Activated CD8-positive, alpha-beta T cell treated with anti-CD3 and anti-CD28 coated beads, Interleukin-2, amount 10 ng/mL, durations not matched to agents 7 days and 5 days (primary cell): ENCODE data around the gene AHI1. TPM values are rescaled to one million over a fixed set of nuclear protein-coding genes. Genes with fewer than 3 reads are reported as not detected.

ENCODE experiments used
- ATAC-seq: fragments of 150-1000 bp; cut with Tn5 transposase; one replicate; pipeline ENCODE4 v1.10.0; 2021; ENCODE audit warnings: moderate library complexity
- CTCF ChIA-PET: fragments of 350-600 bp; sonication (Branson Sonifier 250); formaldehyde crosslinking; loops from one replicate; lab custom pipeline; 2021; ENCODE audit warnings: antibody characterized with exemption; lab: Charles Lee
- POLR2A ChIA-PET: fragments of 350-600 bp; sonication (Branson Sonifier 250); formaldehyde crosslinking; loops from one replicate; lab custom pipeline; 2021; ENCODE audit warnings: antibody characterized with exemption; lab: Charles Lee
- DNase-seq: peaks from one replicate; pipeline ENCODE4 v3.0.0-alpha.2; 2020
- H3K27ac Mint-ChIP-seq: one replicate; pipeline ENCODE4 v1.8.0; 2021; ENCODE audit warnings: mild to moderate bottlenecking, mixed read lengths
- H3K27me3 Mint-ChIP-seq: one replicate; pipeline ENCODE4 v1.8.0; 2021; ENCODE audit warnings: low read depth, mixed read lengths
- H3K36me3 Mint-ChIP-seq: one replicate; pipeline ENCODE4 v1.8.0; 2021; ENCODE audit warnings: low read depth, mixed read lengths
- H3K4me1 Mint-ChIP-seq: one replicate; pipeline ENCODE4 v1.8.0; 2021; ENCODE audit warnings: low read depth, mixed read lengths
- H3K4me3 Mint-ChIP-seq: one replicate; pipeline ENCODE4 v1.8.0; 2021; ENCODE audit warnings: mild to moderate bottlenecking, mixed read lengths
- H3K9me3 Mint-ChIP-seq: one replicate; pipeline ENCODE4 v1.8.0; 2022; ENCODE audit warnings: mixed read lengths; ENCODE audit not compliant: insufficient read depth
- total RNA-seq, 2 experiments: library from RNA; stranded (reverse); gene quantifications; one replicate each; pipeline ENCODE4 v1.2.3, GENCODE V29; 2021

Gene AHI1
- total RNA-seq, 2 experiments from 2014 or later = 10.9 to 13.8 TPM

DNA sequence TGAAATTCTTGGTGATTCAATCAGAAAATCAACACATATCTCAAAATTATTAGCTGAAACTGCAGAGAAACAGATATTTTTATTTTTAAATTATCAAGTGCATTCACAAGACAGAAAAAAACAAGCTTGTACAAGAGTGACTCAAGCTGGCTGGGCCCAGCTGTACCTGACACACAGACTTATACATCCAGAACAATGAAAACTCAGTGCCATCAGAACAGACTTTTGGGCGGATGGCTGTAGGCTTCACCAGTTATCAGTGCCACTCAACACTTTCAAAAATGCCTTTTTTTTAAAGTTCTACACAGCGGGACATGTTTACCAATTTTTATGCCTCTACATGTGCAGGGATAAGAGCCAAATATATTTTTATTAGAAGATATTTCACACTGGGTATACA lies 213.6 kb downstream of the AHI1 start:
- H3K4me1 Mint-ChIP-seq = no peaks in the 10 kb centered on the region
- ATAC-seq = no peak
- no peak for DNase-seq
- no peak overlapping the region for H3K4me3 Mint-ChIP-seq
- no peak overlapping the region for H3K27ac Mint-ChIP-seq
- POLR2A ChIA-PET = no interaction called here
- H3K27me3 Mint-ChIP-seq = peaks cover 2% of the 10 kb centered on the region
- CTCF ChIA-PET = no interaction called here
- H3K9me3 Mint-ChIP-seq = no peaks in the 10 kb centered on the region
- peaks cover 4% of the 10 kb centered on the region for H3K36me3 Mint-ChIP-seq

DNA sequence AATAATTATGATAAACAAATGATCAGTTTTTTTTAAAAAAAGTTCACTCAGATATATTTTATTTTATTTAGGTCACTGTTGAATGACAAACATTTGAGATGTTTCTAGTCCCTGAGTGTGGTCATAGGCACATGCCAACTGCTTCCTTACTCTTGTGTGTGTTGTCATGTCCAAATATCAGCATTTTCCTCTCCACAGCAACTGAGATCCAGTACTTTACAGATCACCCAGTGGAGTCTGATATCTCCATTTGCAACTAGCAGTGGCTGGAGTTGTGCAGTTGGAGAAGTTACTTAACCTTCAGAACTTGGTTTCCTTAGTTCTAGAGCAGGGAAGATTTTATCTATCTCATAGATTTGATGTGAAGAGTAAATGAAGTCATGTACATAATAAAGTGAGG lies 215.1 kb downstream of the AHI1 start:
- H3K4me1 Mint-ChIP-seq = no peaks in the 10 kb centered on the region
- DNase-seq (no peak), ATAC-seq (no peak)
- H3K27me3 Mint-ChIP-seq = peaks cover 2% of the 10 kb centered on the region
- ChIA-PET CTCF (no interaction called here), POLR2A (no interaction called here)
- H3K27ac Mint-ChIP-seq = no peak overlapping the region
- no peaks in the 10 kb centered on the region for H3K36me3 Mint-ChIP-seq
- no peaks in the 10 kb centered on the region for H3K9me3 Mint-ChIP-seq
- no peak overlapping the region for H3K4me3 Mint-ChIP-seq

DNA sequence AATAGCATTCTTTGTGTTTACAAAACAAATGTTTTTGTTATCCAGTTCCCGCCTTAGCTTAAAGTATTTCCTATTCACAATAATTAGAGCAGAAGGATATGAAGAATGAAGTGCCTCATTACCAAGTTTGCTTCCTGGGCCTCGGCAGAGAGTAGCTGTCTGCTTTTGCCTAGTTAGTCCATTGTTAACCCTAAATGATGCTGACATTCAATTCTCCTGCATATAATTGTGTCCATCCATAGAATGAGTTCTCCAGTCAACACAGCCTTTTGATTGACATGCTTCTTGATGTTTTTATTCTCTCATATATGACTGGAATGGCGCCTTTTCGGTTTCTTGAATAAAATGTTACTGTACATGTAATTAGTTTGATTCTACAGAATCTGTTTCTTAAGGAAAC lies 215.6 kb downstream of the AHI1 start:
- DNase-seq = no peak
- Mint-ChIP-seq H3K27ac (no peak overlapping the region), H3K4me1 (no peaks in the 10 kb centered on the region), H3K36me3 (no peaks in the 10 kb centered on the region), H3K27me3 (peaks cover 3% of the 10 kb centered on the region), H3K4me3 (no peak overlapping the region), H3K9me3 (no peaks in the 10 kb centered on the region)
- no peak for ATAC-seq
- ChIA-PET POLR2A (no interaction called here), CTCF (no interaction called here)

DNA sequence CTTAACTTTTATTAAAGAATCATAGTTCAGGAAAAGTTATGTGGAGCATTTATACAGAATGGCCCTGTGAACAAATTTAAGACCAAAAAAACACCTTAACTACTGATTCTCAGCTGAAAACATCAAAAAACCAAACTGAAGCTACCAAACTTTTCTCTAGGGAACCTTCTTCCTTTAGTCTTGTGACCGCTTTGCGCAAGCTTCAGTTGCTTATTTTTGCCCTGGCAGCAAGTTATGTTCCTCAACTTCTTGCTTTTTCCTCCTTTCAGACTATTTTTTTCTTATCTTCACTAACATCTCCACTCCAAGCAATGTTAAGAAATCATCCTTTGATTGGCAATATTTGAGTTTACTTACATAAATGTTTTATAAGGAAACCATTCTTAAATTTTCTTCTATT lies 216.3 kb downstream of the AHI1 start:
- ChIA-PET CTCF (interaction anchor here (1.1 kb wide), 1 partner anchor 16 kb away, joined by 4 read pairs; no protein-coding TSS in a partner anchor), POLR2A (interaction anchor here (0.8 kb wide), 1 partner anchor 122 kb away, joined by 3 read pairs; no protein-coding TSS in a partner anchor)
- H3K4me3 Mint-ChIP-seq = no peak overlapping the region
- peaks cover 6% of the 10 kb centered on the region for H3K27me3 Mint-ChIP-seq
- no peaks in the 10 kb centered on the region for H3K4me1 Mint-ChIP-seq
- no peaks in the 10 kb centered on the region for H3K9me3 Mint-ChIP-seq
- no peaks in the 10 kb centered on the region for H3K36me3 Mint-ChIP-seq
- ATAC-seq = no peak
- no peak overlapping the region for H3K27ac Mint-ChIP-seq
- no peak for DNase-seq

DNA sequence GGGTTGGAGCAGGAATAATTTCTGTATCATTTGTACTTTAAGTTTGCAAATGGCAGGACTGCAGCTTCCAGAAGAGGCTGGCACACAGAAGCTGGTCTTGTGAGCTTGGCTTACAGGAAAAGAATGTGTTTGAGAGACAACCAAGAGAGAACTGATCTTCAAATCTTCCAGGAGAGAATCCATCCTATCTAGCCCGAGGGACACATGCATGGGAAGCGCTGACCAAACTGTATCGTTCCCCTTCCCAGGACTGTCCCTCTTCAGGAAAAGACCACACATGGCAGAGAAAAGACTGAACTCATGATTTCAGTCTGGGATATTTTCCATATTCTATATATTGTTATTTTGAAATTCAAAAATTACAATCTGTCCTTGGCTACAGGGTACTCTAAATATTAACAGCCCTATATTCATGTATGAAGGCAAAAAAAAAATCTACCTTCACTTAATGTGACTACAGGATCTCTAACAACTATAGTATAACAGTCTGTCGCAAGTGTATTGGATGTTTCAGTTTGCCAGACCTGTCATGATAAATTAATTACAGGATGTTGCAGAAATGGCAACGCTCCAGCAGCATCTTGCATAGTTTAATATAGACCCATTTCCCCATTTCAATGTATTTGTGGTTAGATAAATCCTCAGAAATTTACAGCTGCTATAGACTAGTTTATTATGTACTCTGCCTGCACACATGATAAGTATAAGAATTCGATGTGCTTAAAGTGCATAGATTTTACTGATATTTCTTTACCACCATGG lies 217.0 kb downstream of the AHI1 start:
- DNase-seq (no peak), ATAC-seq (no peak)
- POLR2A ChIA-PET = interaction anchor here (0.8 kb wide), 1 partner anchor 123 kb away, joined by 3 read pairs; no protein-coding TSS in a partner anchor
- no peaks in the 10 kb centered on the region for H3K9me3 Mint-ChIP-seq
- no peaks in the 10 kb centered on the region for H3K4me1 Mint-ChIP-seq
- H3K27ac Mint-ChIP-seq = no peak overlapping the region
- H3K36me3 Mint-ChIP-seq = no peaks in the 10 kb centered on the region
- peaks cover 6% of the 10 kb centered on the region for H3K27me3 Mint-ChIP-seq
- CTCF ChIA-PET = interaction anchor here (1.1 kb wide), 1 partner anchor 15 kb away, joined by 4 read pairs; no protein-coding TSS in a partner anchor
- no peak overlapping the region for H3K4me3 Mint-ChIP-seq

DNA sequence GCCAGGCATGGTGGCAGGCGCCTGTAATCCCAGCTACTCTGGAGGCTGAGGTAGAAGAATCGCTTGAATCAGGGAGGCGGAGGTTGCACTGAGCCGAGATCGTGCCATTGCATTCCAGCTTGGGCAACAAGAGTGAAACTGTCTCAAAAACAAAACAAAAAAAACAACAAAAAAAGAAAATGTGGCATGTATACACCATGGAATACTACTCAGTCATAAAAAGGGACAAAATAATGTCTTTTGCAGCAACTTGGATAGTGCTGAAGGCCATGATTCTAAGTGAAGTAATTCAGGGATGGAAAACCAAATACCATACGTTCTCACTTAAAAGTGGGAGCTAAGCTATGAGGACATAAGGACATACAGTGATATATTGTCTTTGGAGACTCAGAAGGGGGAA lies 220.1 kb downstream of the AHI1 start:
- Mint-ChIP-seq H3K27me3 (peaks cover 9% of the 10 kb centered on the region), H3K4me1 (no peaks in the 10 kb centered on the region), H3K9me3 (no peaks in the 10 kb centered on the region), H3K36me3 (no peaks in the 10 kb centered on the region), H3K27ac (no peak overlapping the region), H3K4me3 (no peak overlapping the region)
- ATAC-seq = no peak
- POLR2A ChIA-PET = no interaction called here
- CTCF ChIA-PET = no interaction called here
- no peak for DNase-seq

DNA sequence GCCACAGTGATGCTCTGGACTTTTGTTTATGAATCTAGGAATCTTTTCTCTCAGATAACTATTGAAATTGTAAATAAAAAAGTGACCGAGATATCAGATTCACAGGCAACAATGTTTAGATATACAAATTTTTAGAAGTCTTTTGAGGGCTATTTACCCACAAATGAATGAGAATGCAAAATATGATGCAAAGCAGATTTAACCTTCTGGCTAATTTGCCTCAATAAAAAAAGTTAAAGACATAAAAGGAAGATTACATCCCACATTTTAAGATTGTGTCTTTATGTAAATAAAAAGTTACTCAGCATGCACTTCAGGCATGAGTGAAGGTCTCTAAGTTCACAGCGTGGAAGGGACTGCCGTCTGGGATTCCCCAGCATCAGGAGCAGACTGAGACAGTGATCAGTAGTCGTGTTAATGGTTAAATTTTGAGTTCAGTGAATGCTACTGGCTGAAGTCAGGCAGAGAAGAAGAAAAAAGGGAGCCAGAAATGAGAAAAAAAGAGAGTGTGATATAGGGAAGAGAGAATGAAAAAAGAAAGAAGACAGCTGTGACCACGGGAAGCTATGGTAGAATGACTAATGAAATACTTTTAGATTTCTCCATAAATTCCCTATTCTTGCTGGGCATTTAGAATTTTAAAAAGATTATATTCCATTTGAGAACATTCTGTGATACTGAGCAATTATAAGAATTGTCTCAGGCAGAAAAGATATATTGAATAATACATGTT lies 222.8 kb downstream of the AHI1 start:
- no peaks in the 10 kb centered on the region for H3K36me3 Mint-ChIP-seq
- no peaks in the 10 kb centered on the region for H3K4me1 Mint-ChIP-seq
- ChIA-PET CTCF (no interaction called here), POLR2A (no interaction called here)
- H3K4me3 Mint-ChIP-seq = no peak overlapping the region
- no peaks in the 10 kb centered on the region for H3K9me3 Mint-ChIP-seq
- H3K27me3 Mint-ChIP-seq = peaks cover 7% of the 10 kb centered on the region
- no peak overlapping the region for H3K27ac Mint-ChIP-seq
- DNase-seq = no peak
- no peak for ATAC-seq

DNA sequence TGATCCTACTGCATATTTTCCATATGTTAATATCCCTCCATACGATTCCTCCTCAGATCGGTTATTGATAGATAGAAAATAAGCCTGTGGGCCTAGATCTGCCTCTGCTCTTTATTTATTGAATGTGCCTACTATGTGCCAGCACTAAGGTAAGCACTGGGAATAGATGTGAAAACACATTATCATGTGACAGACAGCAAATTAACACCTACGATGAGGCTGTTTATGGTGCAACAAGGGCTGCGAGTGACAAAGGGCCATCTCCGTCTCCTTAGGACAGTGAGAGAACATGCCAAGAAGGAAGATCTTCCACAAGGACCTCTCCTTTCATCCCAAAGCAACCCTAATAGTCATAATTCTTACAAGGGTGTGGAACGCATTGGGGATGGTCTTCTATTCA lies 225.9 kb downstream of the AHI1 start:
- CTCF ChIA-PET = no interaction called here
- POLR2A ChIA-PET = no interaction called here
- H3K36me3 Mint-ChIP-seq = no peaks in the 10 kb centered on the region
- H3K4me1 Mint-ChIP-seq = no peaks in the 10 kb centered on the region
- DNase-seq (no peak), ATAC-seq (no peak)
- peaks cover 3% of the 10 kb centered on the region for H3K27me3 Mint-ChIP-seq
- H3K4me3 Mint-ChIP-seq = no peak overlapping the region
- no peaks in the 10 kb centered on the region for H3K9me3 Mint-ChIP-seq
- no peak overlapping the region for H3K27ac Mint-ChIP-seq

DNA sequence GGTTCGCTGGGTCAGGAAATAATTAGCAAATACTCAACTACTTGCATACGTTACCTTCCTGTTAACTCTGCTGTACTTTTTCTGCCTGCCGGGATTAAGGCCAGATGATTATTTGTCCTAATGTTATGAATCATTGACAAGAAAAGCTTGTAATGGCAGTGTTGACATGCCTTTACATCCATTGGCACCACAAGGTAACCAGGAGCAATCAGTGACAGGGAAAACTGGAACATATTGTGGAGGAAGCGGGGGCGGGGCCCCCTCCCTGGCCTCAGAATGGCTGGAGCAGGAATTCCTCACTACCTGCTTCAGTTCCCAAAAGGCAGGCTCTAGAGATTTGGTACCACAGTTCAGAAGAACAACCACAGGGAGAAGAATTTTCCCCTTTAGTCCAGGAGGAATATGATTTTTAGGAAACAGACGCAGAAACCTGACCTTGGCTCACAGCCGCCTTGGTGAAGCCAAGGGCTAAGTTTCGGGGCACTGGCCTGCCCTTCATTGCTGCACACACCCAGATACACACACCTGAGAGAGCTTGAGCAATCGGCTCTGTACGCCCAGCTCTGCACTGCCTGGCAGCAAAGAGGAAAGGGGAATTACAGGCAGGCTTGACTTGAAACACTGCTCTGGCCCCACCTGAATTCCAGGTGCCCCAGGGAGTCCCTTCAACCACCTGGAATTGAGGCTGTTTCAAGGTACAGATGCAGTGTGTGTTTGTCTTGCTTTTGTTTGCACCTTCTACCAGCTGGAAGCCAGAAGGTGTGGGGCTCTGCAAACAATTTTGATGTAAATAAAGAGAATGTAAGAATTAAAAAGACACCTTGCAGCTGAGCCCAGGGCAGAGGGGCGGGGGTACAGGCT lies 226.6 kb downstream of the AHI1 start:
- H3K27ac Mint-ChIP-seq = no peak overlapping the region
- H3K27me3 Mint-ChIP-seq = peaks cover 3% of the 10 kb centered on the region
- POLR2A ChIA-PET = no interaction called here
- CTCF ChIA-PET = no interaction called here
- no peaks in the 10 kb centered on the region for H3K9me3 Mint-ChIP-seq
- H3K4me1 Mint-ChIP-seq = no peaks in the 10 kb centered on the region
- H3K4me3 Mint-ChIP-seq = no peak overlapping the region
- ATAC-seq (no peak), DNase-seq (no peak)
- H3K36me3 Mint-ChIP-seq = no peaks in the 10 kb centered on the region

DNA sequence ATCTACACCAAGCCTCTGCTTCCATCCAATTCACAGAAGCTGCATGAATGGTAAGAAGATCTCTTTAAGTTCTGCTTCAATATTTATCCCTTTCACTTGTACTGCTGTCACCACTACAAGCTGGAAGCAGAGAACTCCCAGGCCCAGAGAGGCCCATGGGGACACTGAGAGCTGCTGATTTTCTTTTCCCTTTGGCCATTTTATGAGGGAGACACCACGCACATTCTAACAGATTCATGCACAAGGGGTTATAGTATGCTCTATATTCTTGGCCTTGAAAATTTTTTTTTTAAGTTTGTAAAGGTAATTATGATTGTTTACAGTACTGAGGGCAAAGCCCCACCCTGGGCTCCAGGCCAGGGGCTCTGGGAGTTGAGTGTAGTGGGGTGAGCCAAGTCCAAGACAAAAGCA lies 228.1 kb downstream of the AHI1 start:
- Mint-ChIP-seq H3K27me3 (no peaks in the 10 kb centered on the region), H3K9me3 (no peaks in the 10 kb centered on the region), H3K27ac (no peak overlapping the region), H3K4me3 (no peak overlapping the region), H3K36me3 (no peaks in the 10 kb centered on the region), H3K4me1 (no peaks in the 10 kb centered on the region)
- no peak for DNase-seq
- POLR2A ChIA-PET = no interaction called here
- CTCF ChIA-PET = no interaction called here
- no peak for ATAC-seq

DNA sequence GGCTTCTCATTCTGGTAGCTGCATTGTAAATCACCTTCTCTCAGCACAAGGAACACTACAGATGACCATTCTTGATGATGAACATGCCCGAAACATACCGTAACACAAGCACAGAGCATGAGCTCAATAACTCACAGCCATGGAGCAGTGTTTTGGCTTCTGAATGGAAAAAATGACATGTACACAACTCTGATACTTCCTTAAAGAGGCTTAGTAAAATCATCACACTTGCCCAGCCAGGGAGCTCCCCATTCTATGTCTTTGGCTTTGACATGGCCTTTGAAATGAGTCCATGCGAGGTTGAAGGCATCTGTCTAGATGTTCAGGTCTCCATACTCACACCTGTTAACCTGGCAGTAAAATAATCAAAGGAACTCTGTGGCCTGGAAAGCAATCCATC lies 228.8 kb downstream of the AHI1 start:
- Mint-ChIP-seq H3K36me3 (no peaks in the 10 kb centered on the region), H3K9me3 (no peaks in the 10 kb centered on the region), H3K27ac (no peak overlapping the region), H3K4me1 (no peaks in the 10 kb centered on the region), H3K27me3 (no peaks in the 10 kb centered on the region), H3K4me3 (no peak overlapping the region)
- DNase-seq = no peak
- ATAC-seq = no peak
- ChIA-PET CTCF (interaction anchor here (1.1 kb wide), 1 partner anchor 11 kb away, joined by 3 read pairs; no protein-coding TSS in a partner anchor), POLR2A (no interaction called here)
